K562 (cell line): Measurements from ENCODE around the gene ANO9. TPM values are rescaled to one million over a fixed set of nuclear protein-coding genes. Genes with fewer than 3 reads are reported as not detected.

Experiments used
- ATAC-seq: fragments of 200-7000 bp; cut with Tn5 transposase; 3 replicates; pipeline ENCODE4 v1.9.1; 2020; ENCODE audit warnings: moderate library complexity
- BruUV-seq: library from RNA; stranded (reverse); fragments of 400-500 nt; replicated peaks from 2 replicates; lab custom pipeline; 2021; lab: Mats Ljungman, UMichigan
- CTCF ChIA-PET: fragments of 300-600 bp; formaldehyde crosslinking; extraction: SDS; loops from one replicate; lab custom pipeline; 2021; ENCODE audit warnings: low intra/inter-chr PET ratio; lab: Yijun Ruan, JAX
- POLR2A ChIA-PET: fragments of 300-600, 350-650 bp; sonication (Branson Sonifier 250); formaldehyde crosslinking; extraction: SDS; loops from one replicate; lab custom pipeline; 2021; ENCODE audit warnings: antibody characterized with exemption, inconsistent platforms; lab: Yijun Ruan, JAX
- DNase-seq, 4 experiments: peaks; one replicate each; pipeline versions ENCODE4 v3.0.0 to v3.0.0-alpha.2; 2011 to 2018; ENCODE audit warnings: low spot score in 3 of 4, mixed read lengths in 3 of 4; ENCODE audit errors: extremely low read depth in 1 of 4
- FAIRE-seq: peaks from 2 replicates; lab custom pipeline; 2011; peaks lifted over from hg19 to GRCh38; lab: Jason Lieb, UNC
- H2AFZ ChIP-seq: 2 replicates; pipeline ENCODE4 v1.6.0; 2011; ENCODE audit warnings: low read depth, low read length, control low read depth, inconsistent platforms
- H3K27ac ChIP-seq: fragments of 200-600 bp; 3 replicates; pipeline ENCODE4 v1.8.0; 2011; ENCODE audit warnings: low read depth, mild to moderate bottlenecking, control low read depth, inconsistent platforms, low read length, moderate library complexity, mixed read lengths; ENCODE audit errors: extremely low read depth
- H3K27me3 ChIP-seq, 2 experiments: fragments of 300-600 bp in 1 of 2; 2 replicates in 1 of 2; 3 replicates in 1 of 2; pipeline versions ENCODE4 v1.6.0 to v1.8.0; 2011; ENCODE audit warnings: inconsistent platforms in 2 of 2, low read length in 2 of 2, mild to moderate bottlenecking in 1 of 2, mixed read lengths in 1 of 2, moderate library complexity in 1 of 2; ENCODE audit not compliant: control insufficient read depth in 2 of 2, insufficient read depth in 2 of 2
- H3K36me3 ChIP-seq: fragments of 300-600 bp; 3 replicates; pipeline ENCODE4 v1.8.0; 2011; ENCODE audit warnings: mild to moderate bottlenecking, low read length, inconsistent platforms; ENCODE audit not compliant: control insufficient read depth, insufficient read depth
- H3K4me1 ChIP-seq, 2 experiments: fragments of 200-600 bp in 1 of 2; replicated peaks in 1 of 2; 2 replicates in 1 of 2; 3 replicates in 1 of 2; pipeline versions ENCODE4 v1.5.1 to v1.8.0; 2011; ENCODE audit warnings: inconsistent platforms in 2 of 2, low read length in 2 of 2, mild to moderate bottlenecking in 1 of 2, mixed read lengths in 1 of 2, moderate library complexity in 1 of 2; ENCODE audit not compliant: control insufficient read depth in 2 of 2, insufficient read depth in 2 of 2
- H3K4me2 ChIP-seq: 2 replicates; pipeline ENCODE4 v1.6.1; 2011; ENCODE audit warnings: low read length, control low read depth, inconsistent platforms, mixed read lengths; ENCODE audit not compliant: insufficient read depth
- H3K4me3 ChIP-seq: fragments of 200-600 bp; sonication (generic), shearing (Covaris generic); 2 replicates; pipeline ENCODE4 v1.5.1; 2016; ENCODE audit warnings: control low read depth, inconsistent platforms
- H3K79me2 ChIP-seq: fragments of 200-600 bp; 3 replicates; pipeline ENCODE4 v1.8.0; 2011; ENCODE audit warnings: low read length, inconsistent platforms; ENCODE audit not compliant: control insufficient read depth, insufficient read depth
- H3K9ac ChIP-seq, 2 experiments: 2 replicates each; pipeline versions ENCODE4 v1.6.0 to v1.6.1; 2011; ENCODE audit warnings: low read depth in 2 of 2, low read length in 2 of 2, control low read depth in 1 of 2, inconsistent platforms in 1 of 2, mild to moderate bottlenecking in 1 of 2, mixed read lengths in 1 of 2; ENCODE audit not compliant: insufficient read depth in 1 of 2
- H3K9me1 ChIP-seq: one replicate; pipeline ENCODE4 v1.6.0; 2011; ENCODE audit warnings: inconsistent platforms, mild to moderate bottlenecking, low read length, moderate library complexity; ENCODE audit not compliant: control insufficient read depth, insufficient read depth
- H3K9me3 ChIP-seq: replicated peaks from 2 replicates; pipeline ENCODE4 v1.5.1; 2011; ENCODE audit warnings: low read depth, low read length, inconsistent platforms; ENCODE audit not compliant: control insufficient read depth, insufficient read depth
- H4K20me1 ChIP-seq: replicated peaks from 2 replicates; pipeline ENCODE4 v1.6.1; 2011; ENCODE audit warnings: low read length, inconsistent platforms, mixed read lengths; ENCODE audit not compliant: control insufficient read depth, insufficient read depth
- FOXP4 ChIP-seq: sonication (generic); formaldehyde crosslinking; IDR thresholded peaks from 2 replicates; pipeline ENCODE4 v1.8.0; 2022; ENCODE audit warnings: mild to moderate bottlenecking, missing genetic modification reagents, borderline replicate concordance
- HDAC6 ChIP-seq: IDR thresholded peaks from 2 replicates; pipeline ENCODE4 v1.6.1; 2012; ENCODE audit warnings: low read depth, mild to moderate bottlenecking, control low read depth, inconsistent platforms, low read length, moderate library complexity
- HOXB6 ChIP-seq: fragments of 250-450 bp; sonication (Bioruptor Pico); IDR thresholded peaks from 2 replicates; pipeline ENCODE4 v1.5.1; 2022; ENCODE audit warnings: mild to moderate bottlenecking, borderline replicate concordance
- KLF13 ChIP-seq: fragments of 450-650 bp; IDR thresholded peaks from 2 replicates; pipeline ENCODE4 v1.6.1; 2016; ENCODE audit warnings: missing genetic modification characterization, low read depth, mild to moderate bottlenecking, missing compliant biosample characterization, moderate library complexity, borderline replicate concordance
- STAG1 ChIP-seq: sonication (generic); formaldehyde crosslinking; IDR thresholded peaks from 2 replicates; pipeline ENCODE4 v1.5.0; 2020; ENCODE audit warnings: missing genetic modification reagents, borderline replicate concordance
- TAL1 ChIP-seq: fragments of 450-650 bp; IDR thresholded peaks from 2 replicates; pipeline ENCODE4 v1.6.1; 2016; ENCODE audit warnings: mild to moderate bottlenecking
- ZFP1 ChIP-seq: fragments of 450-650 bp; formaldehyde crosslinking; IDR thresholded peaks from 2 replicates; pipeline ENCODE4 v1.4.0; 2020; ENCODE audit warnings: mild to moderate bottlenecking, mixed read lengths
- ZFP30 ChIP-seq: fragments of 250-450 bp; sonication (Bioruptor Pico); IDR thresholded peaks from 2 replicates; pipeline ENCODE4 v1.8.0; 2022; ENCODE audit warnings: moderate library complexity, mild to moderate bottlenecking, inconsistent platforms, borderline replicate concordance
- ZNF444 ChIP-seq: fragments of 250-450 bp; sonication (Bioruptor Pico); IDR thresholded peaks from 2 replicates; pipeline ENCODE4 v1.4.0; 2020; ENCODE audit warnings: mild to moderate bottlenecking, moderate library complexity
- WGBS: fragments of 100-300 bp; shearing (Covaris generic); methylation state at CpG from one replicate; pipeline ENCODE4 v1.1.6; 2016; ENCODE audit warnings: low coverage, mixed read lengths; ENCODE audit not compliant: insufficient coverage; ENCODE audit errors: missing lambda C conversion rate; 5-methylcytosine and 5-hydroxymethylcytosine counted together
- in situ Hi-C: fragments of 300-500 bp; cut with MboI; formaldehyde crosslinking; loops from 4 replicates; pipeline ENCODE4 v1.15.0; 2018; ENCODE audit warnings: inconsistent platforms, mixed read lengths
- intact Hi-C: fragments of 100-400 bp; cut with micrococcal nuclease; formaldehyde crosslinking; loops from 2 replicates; pipeline ENCODE4 v1.14.2; 2022
- polyA plus RNA-seq, 8 experiments: library from polyadenylated mRNA; depleted of rRNA in 4 of 8; stranded (reverse) in 5 of 8; unstranded in 3 of 8; fragments of >200 nt; fragmentation: Nextera tagmentation in 2 of 8; fragmentation: Illumina TruSeq in 1 of 8; extraction: Ambion mirVana in 2 of 8; extraction: Trizol in 1 of 8; gene quantifications; 2 replicates each; pipeline versions ENCODE4 v1.2.1 to v1.2.3, GENCODE V29; 2011 to 2014; ENCODE audit warnings: inconsistent platforms in 1 of 8, missing spikeins in 1 of 8
- total RNA-seq, 7 experiments: library from RNA; depleted of rRNA in 6 of 7; stranded (reverse); fragments of >200 nt in 6 of 7; fragmentation: Illumina TruSeq in 2 of 7; extraction: Trizol in 2 of 7; gene quantifications; 2 replicates each; pipeline versions ENCODE4 v1.2.1 to v1.2.3, GENCODE V29; 2011 to 2021; ENCODE audit warnings: low replicate concordance in 1 of 7
- TF ChIP-seq, protein P1 (sequence below): sonication (generic); formaldehyde crosslinking; IDR thresholded peaks from 2 replicates; pipeline ENCODE4 v1.8.0; 2023; ENCODE audit warnings: mild to moderate bottlenecking, missing genetic modification reagents
- TF ChIP-seq, protein P2 (sequence below), 2 experiments: fragments of 450-650 bp; IDR thresholded peaks; 2 replicates each; pipeline ENCODE4 v1.6.1; 2016; ENCODE audit warnings: mild to moderate bottlenecking in 2 of 2, borderline replicate concordance in 1 of 2, low read depth in 1 of 2, moderate library complexity in 1 of 2

ANO9 gene
- total and polyA plus RNA-seq, 9 of the 15 experiments (the other 6 are each of a cell fraction or from before 2014, with no cell fraction given), result 0.20 to 14.5 (median 4.5) TPM

DNA sequence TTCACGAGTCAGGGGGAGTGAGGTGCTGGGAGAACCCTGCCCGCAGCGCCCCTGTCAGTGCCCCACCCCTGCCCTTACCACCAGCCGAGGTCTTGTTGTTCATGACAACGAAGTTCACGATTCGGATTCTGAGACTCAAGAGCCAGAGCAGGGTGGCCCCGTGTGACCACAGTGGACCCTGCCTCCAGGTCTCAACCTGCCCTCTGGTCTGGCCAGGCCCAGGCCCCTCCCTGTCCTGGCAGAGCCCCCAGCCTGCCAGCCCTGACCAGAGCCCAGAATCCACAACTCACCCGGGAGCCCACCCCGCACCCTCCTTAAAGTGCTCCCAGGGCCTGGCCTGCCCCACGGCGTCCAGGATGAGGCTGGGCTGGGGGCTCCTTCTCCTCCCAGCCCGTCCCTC, 9.9 kb downstream of the ANO9 start:
- Histone ChIP-seq H3K36me3 (no peaks in the 10 kb centered on the region), H3K9me1 (no peaks in the 10 kb centered on the region), H3K9ac (no peak overlapping the region), H3K4me3 (no peak overlapping the region), H4K20me1 (no peaks in the 10 kb centered on the region), H3K27ac (no peak overlapping the region), H3K4me1 (peaks cover 0 to 39% of the 10 kb centered on the region in 2 experiments; a peak in 2 of 5 replicates), H3K4me2 (no peak overlapping the region), H3K27me3 (no peaks in the 10 kb centered on the region), H3K9me3 (no peaks in the 10 kb centered on the region), H3K79me2 (no peaks in the 10 kb centered on the region), H2AFZ (no peak overlapping the region)
- ChIA-PET POLR2A (interaction anchor here (0.6 kb wide), 2 partner anchors 232 to 233 kb away, joined by 3 to 4 read pairs; no protein-coding TSS in a partner anchor), CTCF (no interaction called here)
- no peak for ATAC-seq
- DNase-seq, result no peak
- whole genome bisulfite sequencing, result 68% methylated on average over 9 of the region's 13 CpGs
- intact Hi-C loops (no loop called here), in situ Hi-C loops (no loop called here)
- no TSS peak for BruUV-seq
- no peak for FAIRE-seq
- no peak for TF ChIP-seq ZFP30
- no peak for TF ChIP-seq ZNF444
- TF ChIP-seq, protein P1, sequence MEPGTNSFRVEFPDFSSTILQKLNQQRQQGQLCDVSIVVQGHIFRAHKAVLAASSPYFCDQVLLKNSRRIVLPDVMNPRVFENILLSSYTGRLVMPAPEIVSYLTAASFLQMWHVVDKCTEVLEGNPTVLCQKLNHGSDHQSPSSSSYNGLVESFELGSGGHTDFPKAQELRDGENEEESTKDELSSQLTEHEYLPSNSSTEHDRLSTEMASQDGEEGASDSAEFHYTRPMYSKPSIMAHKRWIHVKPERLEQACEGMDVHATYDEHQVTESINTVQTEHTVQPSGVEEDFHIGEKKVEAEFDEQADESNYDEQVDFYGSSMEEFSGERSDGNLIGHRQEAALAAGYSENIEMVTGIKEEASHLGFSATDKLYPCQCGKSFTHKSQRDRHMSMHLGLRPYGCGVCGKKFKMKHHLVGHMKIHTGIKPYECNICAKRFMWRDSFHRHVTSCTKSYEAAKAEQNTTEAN (CRISPR knock-in tag), result no peak
- no peak for TF ChIP-seq STAG1 (CRISPR knock-in tag)
- no peak for TF ChIP-seq HOXB6
- TF ChIP-seq FOXP4 (CRISPR knock-in tag), result no peak
- TF ChIP-seq ZFP1 (CRISPR knock-in tag), result no peak
- no peak for TF ChIP-seq KLF13 (tag)
- TF ChIP-seq TAL1, result no peak
- TF ChIP-seq, protein P2, sequence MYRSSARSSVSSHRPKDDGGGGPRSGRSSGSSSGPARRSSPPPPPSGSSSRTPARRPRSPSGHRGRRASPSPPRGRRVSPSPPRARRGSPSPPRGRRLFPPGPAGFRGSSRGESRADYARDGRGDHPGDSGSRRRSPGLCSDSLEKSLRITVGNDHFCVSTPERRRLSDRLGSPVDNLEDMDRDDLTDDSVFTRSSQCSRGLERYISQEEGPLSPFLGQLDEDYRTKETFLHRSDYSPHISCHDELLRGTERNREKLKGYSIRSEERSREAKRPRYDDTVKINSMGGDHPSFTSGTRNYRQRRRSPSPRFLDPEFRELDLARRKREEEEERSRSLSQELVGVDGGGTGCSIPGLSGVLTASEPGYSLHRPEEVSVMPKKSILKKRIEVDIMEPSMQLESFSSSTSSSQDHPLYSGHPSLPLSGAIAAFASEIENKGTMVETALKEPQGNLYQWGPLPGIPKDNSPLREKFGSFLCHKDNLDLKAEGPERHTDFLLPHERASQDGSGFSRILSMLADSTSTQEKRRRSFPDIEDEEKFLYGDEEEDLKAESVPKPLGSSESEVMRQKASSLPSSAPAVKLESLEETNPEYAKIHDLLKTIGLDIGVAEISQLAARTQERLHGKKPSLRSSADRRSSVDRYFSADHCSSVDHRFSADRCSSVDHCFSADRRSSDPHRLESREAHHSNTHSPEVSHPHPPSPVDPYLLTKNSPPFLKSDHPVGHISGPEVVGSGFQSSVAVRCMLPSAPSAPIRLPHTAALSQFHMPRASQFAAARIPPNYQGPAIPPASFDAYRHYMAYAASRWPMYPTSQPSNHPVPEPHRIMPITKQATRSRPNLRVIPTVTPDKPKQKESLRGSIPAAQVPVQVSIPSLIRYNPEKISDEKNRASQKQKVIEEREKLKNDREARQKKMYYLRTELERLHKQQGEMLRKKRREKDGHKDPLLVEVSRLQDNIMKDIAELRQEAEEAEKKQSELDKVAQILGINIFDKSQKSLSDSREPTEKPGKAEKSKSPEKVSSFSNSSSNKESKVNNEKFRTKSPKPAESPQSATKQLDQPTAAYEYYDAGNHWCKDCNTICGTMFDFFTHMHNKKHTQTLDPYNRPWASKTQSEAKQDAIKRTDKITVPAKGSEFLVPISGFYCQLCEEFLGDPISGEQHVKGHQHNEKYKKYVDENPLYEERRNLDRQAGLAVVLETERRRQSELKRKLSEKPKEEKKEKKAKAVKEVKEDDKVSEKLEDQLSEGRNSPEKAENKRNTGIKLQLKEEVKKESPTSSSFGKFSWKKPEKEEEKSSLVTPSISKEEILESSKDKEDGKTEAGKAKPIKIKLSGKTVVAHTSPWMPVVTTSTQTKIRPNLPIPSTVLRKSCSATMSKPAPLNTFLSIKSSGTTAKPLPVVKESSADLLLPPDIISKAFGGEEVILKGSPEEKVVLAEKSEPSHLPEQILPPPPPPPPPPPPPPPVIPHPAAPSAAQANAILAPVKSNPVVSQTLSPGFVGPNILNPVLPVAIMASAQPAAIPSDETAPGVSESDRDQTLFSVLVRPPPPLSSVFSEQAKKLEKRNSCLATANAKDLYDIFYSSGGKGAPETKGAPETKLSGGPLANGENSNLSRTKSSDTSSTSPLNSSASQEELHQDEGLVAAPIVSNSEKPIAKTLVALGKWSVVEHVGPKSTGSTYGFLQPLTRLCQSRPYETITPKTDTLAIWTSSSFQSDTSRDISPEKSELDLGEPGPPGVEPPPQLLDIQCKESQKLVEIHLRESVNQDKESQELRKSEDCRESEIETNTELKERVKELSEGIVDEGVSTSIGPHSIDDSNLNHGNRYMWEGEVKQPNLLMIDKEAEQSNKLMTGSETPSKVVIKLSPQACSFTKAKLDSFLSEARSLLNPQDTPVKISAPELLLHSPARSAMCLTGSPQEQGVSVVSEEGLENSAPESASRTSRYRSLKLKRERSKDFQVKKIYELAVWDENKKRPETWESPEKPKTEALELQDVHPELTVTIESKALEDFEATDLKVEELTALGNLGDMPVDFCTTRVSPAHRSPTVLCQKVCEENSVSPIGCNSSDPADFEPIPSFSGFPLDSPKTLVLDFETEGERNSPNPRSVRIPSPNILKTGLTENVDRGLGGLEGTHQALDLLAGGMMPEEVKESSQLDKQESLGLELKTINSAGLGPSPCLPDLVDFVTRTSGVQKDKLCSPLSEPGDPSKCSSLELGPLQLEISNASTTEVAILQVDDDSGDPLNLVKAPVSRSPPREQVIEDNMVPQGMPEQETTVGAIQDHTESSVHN (IDR thresholded peaks at IDR 0.05; ENCODE audit: borderline replicate concordance in 1 of 2, low read depth in 1 of 2), result no peak
- TF ChIP-seq HDAC6, result no peak
